Tibial nerve (tissue), 3 donors: ENCODE data around the gene TTYH1.

ENCODE experiments used
- POLR2A ChIP-seq, 2 donors: fragments of 450-650 bp; IDR thresholded peaks; one replicate each; pipeline ENCODE4 v1.6.1; 2017; ENCODE audit warnings: antibody characterized with exemption in 2 of 2, mild to moderate bottlenecking in 2 of 2, moderate library complexity in 2 of 2
- TF ChIP-seq, protein P1 (sequence below), 5 experiments: fragments of 200-600 bp in 3 of 5; fragments of 450-650 bp in 2 of 5; sonication (generic) in 3 of 5; IDR thresholded peaks; one replicate each; pipeline ENCODE4 v1.5.1; 2016 to 2019; ENCODE audit warnings: antibody characterized with exemption in 5 of 5, mild to moderate bottlenecking in 3 of 5, moderate library complexity in 2 of 5

GRCh38 chr19:54464044-54464629, 48.9 kb downstream of the TTYH1 start:
- TF ChIP-seq, protein P1, sequence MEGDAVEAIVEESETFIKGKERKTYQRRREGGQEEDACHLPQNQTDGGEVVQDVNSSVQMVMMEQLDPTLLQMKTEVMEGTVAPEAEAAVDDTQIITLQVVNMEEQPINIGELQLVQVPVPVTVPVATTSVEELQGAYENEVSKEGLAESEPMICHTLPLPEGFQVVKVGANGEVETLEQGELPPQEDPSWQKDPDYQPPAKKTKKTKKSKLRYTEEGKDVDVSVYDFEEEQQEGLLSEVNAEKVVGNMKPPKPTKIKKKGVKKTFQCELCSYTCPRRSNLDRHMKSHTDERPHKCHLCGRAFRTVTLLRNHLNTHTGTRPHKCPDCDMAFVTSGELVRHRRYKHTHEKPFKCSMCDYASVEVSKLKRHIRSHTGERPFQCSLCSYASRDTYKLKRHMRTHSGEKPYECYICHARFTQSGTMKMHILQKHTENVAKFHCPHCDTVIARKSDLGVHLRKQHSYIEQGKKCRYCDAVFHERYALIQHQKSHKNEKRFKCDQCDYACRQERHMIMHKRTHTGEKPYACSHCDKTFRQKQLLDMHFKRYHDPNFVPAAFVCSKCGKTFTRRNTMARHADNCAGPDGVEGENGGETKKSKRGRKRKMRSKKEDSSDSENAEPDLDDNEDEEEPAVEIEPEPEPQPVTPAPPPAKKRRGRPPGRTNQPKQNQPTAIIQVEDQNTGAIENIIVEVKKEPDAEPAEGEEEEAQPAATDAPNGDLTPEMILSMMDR (IDR thresholded peaks at IDR 0.05) = no peak
- TF ChIP-seq POLR2A (IDR thresholded peaks at IDR 0.05) = no peak
